A549 (cell line): Measurements from ENCODE around the gene CEP192. TPM values are rescaled to one million over a fixed set of nuclear protein-coding genes. Genes with fewer than 3 reads are reported as not detected.

Experiments
- ATAC-seq, 2 experiments: fragments of 200-7000 bp in 1 of 2; fragments of >200 bp in 1 of 2; cut with Nextera tagmentation in 1 of 2; cut with Tn5 transposase in 1 of 2; 3 replicates each; pipeline versions ENCODE4 v1.8.0 to v1.9.1; 2018 to 2020; ENCODE audit warnings: mild to moderate bottlenecking in 1 of 2, moderate library complexity in 1 of 2
- CTCF ChIA-PET: fragments of 300-600 bp; sonication (Branson Sonifier 250); formaldehyde crosslinking; extraction: SDS; loops from one replicate; lab custom pipeline; 2021; ENCODE audit warnings: antibody characterized with exemption, inconsistent platforms; lab: Yijun Ruan, JAX
- POLR2A ChIA-PET: fragments of 350-600 bp; formaldehyde crosslinking; extraction: SDS; loops from one replicate; lab custom pipeline; 2021; ENCODE audit warnings: antibody characterized with exemption, inconsistent platforms; lab: Yijun Ruan, JAX
- DNase-seq, 2 experiments: peaks; one replicate each; pipeline versions ENCODE4 v3.0.0 to v3.0.0-alpha.2; 2011 to 2016; ENCODE audit warnings: low read depth in 1 of 2, low spot score in 1 of 2
- FAIRE-seq: peaks from 2 replicates; lab custom pipeline; 2011; peaks lifted over from hg19 to GRCh38; lab: Jason Lieb, UNC
- H3K27ac ChIP-seq, 2 experiments: fragments of >200 bp; sonication (Bioruptor Twin); formaldehyde crosslinking; 3 replicates each; pipeline ENCODE4 v1.5.1; 2016 to 2017
- H3K4me1 ChIP-seq: fragments of >200 bp; sonication (Bioruptor Twin); formaldehyde crosslinking; 3 replicates; pipeline ENCODE4 v1.6.1; 2016
- H3K4me2 ChIP-seq: fragments of >200 bp; sonication (Bioruptor Twin); formaldehyde crosslinking; 3 replicates; pipeline ENCODE4 v1.6.1; 2016
- H3K4me3 ChIP-seq: fragments of >200 bp; sonication (Bioruptor Twin); formaldehyde crosslinking; 3 replicates; pipeline ENCODE4 v1.5.1; 2016
- H3K9me3 ChIP-seq: fragments of >200 bp; sonication (Bioruptor Twin); formaldehyde crosslinking; 3 replicates; pipeline ENCODE4 v1.6.1; 2016
- CBX2 ChIP-seq: fragments of 200-600 bp; sonication (generic); IDR thresholded peaks from 2 replicates; pipeline ENCODE4 v1.6.1; 2016; ENCODE audit warnings: low read depth, mild to moderate bottlenecking, borderline replicate concordance
- CHD2 ChIP-seq: fragments of 150-350 bp; IDR thresholded peaks from 2 replicates; pipeline ENCODE4 v1.6.1; 2014; ENCODE audit warnings: low read length; ENCODE audit not compliant: partially characterized antibody
- E2F6 ChIP-seq: IDR thresholded peaks from 2 replicates; pipeline ENCODE4 v1.6.1; 2012; ENCODE audit warnings: low read depth, borderline replicate concordance
- ELK1 ChIP-seq: fragments of 150-350 bp; IDR thresholded peaks from 2 replicates; pipeline ENCODE4 v1.6.1; 2014; ENCODE audit warnings: low read depth, mild to moderate bottlenecking, low read length
- FOSB ChIP-seq: fragments of 250-450 bp; sonication (Bioruptor Pico); IDR thresholded peaks from 2 replicates; pipeline ENCODE4 v1.5.0; 2020; ENCODE audit warnings: mild to moderate bottlenecking, moderate library complexity
- FOSL2 ChIP-seq, 2 experiments: fragments of 450-650 bp in 1 of 2; fragments of >200 bp in 1 of 2; sonication (Bioruptor Twin) in 1 of 2; formaldehyde crosslinking; IDR thresholded peaks; 2 replicates each; pipeline versions ENCODE4 v1.5.0 to v1.6.1; 2016 to 2020; ENCODE audit warnings: mild to moderate bottlenecking in 1 of 2, moderate library complexity in 1 of 2
- HES2 ChIP-seq: fragments of >200 bp; sonication (Bioruptor Twin); formaldehyde crosslinking; IDR thresholded peaks from 2 replicates; pipeline ENCODE4 v1.6.1; 2016
- HOXB13 ChIP-seq: fragments of 250-450 bp; sonication (Bioruptor Pico); IDR thresholded peaks from 2 replicates; pipeline ENCODE4 v1.5.0; 2020; ENCODE audit warnings: low read depth, mild to moderate bottlenecking, moderate library complexity
- MAZ ChIP-seq: fragments of 150-350 bp; IDR thresholded peaks from 2 replicates; pipeline ENCODE4 v1.6.1; 2014; ENCODE audit warnings: antibody characterized with exemption, low read depth, low read length, borderline replicate concordance
- NFE2L2 ChIP-seq: fragments of 150-350 bp; conservative IDR thresholded peaks from 2 replicates; pipeline ENCODE4 v1.6.1; 2014; ENCODE audit warnings: low read length
- NR3C1 ChIP-seq: fragments of >200 bp; sonication (Bioruptor Twin); formaldehyde crosslinking; IDR thresholded peaks from 3 replicates; pipeline ENCODE4 v1.6.1; 2017
- PBX3 ChIP-seq: IDR thresholded peaks from 2 replicates; pipeline ENCODE4 v1.6.1; 2012
- POLR2A ChIP-seq: IDR thresholded peaks from 2 replicates; pipeline ENCODE4 v1.6.1; 2012; ENCODE audit warnings: mild to moderate bottlenecking, low read length
- POLR2AphosphoS2 ChIP-seq: conservative IDR thresholded peaks from 2 replicates; pipeline ENCODE4 v1.6.1; 2012; ENCODE audit warnings: low read length, improper control_type of control experiment, inconsistent platforms
- RAD21 ChIP-seq, 2 experiments: fragments of >200 bp in 1 of 2; sonication (Bioruptor Twin) in 1 of 2; formaldehyde crosslinking in 1 of 2; IDR thresholded peaks in 1 of 2; conservative IDR thresholded peaks in 1 of 2; 2 replicates in 1 of 2; 3 replicates in 1 of 2; pipeline ENCODE4 v1.6.1; 2012 to 2018; ENCODE audit warnings: inconsistent platforms in 1 of 2
- RCOR1 ChIP-seq: fragments of 150-350 bp; IDR thresholded peaks from 2 replicates; pipeline ENCODE4 v1.6.1; 2014; ENCODE audit warnings: antibody characterized with exemption, low read length, low read depth
- REST ChIP-seq: fragments of 200-600 bp; sonication (generic); IDR thresholded peaks from 2 replicates; pipeline ENCODE4 v1.6.1; 2016; ENCODE audit warnings: antibody characterized with exemption, mild to moderate bottlenecking, moderate library complexity
- RFX5 ChIP-seq: fragments of 450-650 bp; IDR thresholded peaks from 2 replicates; pipeline ENCODE4 v1.7.1; 2014; ENCODE audit warnings: antibody characterized with exemption, mild to moderate bottlenecking, moderate library complexity
- ZNF302 ChIP-seq: fragments of 250-450 bp; sonication (Bioruptor Pico); IDR thresholded peaks from 2 replicates; pipeline ENCODE4 v1.9.0; 2021; ENCODE audit warnings: inconsistent platforms, mild to moderate bottlenecking, moderate library complexity
- whole genome bisulfite sequencing: methylation state at CpG from one replicate; pipeline ENCODE4 v1.1.6; 2017; ENCODE audit errors: missing lambda C conversion rate; 5-methylcytosine and 5-hydroxymethylcytosine counted together
- polyA plus RNA-seq, 4 experiments: library from polyadenylated mRNA; depleted of rRNA in 3 of 4; stranded (reverse); fragments of >200 nt; fragmentation: RNase III in 1 of 4; extraction: RNeasy Plus Mini Kit Qiagen cat#74134 plus additional on column Dnase treatment in 1 of 4; gene quantifications; 2 replicates in 3 of 4; 3 replicates in 1 of 4; pipeline ENCODE4 v1.2.3, GENCODE V29; 2011 to 2017

The CEP192 gene
- polyA plus RNA-seq, 2 of the 4 experiments (the other 2 are of a cell fraction): 8.9 to 21.1 TPM

GRCh38 chr18:13101659-13102197 is 110.6 kb downstream of the CEP192 start:
- no peak overlapping the region for H3K27ac ChIP-seq
- FAIRE-seq (no peak), DNase-seq (no peak), ATAC-seq (no peak)
- ChIA-PET POLR2A (no interaction called here), CTCF (interaction anchor here (0.9 to 1.2 kb wide), 3 partner anchors 26 to 98 kb away, joined by 3 read pairs; no protein-coding TSS in a partner anchor)
- no peak overlapping the region for H3K4me2 ChIP-seq
- 84% methylated on average over 3 of the region's 4 CpGs for WGBS
- TF ChIP-seq POLR2A: no peak
- no peak for TF ChIP-seq E2F6
- no peak for TF ChIP-seq REST
- TF ChIP-seq RAD21 (conservative IDR thresholded peaks at IDR 0.05 in 1 of 2, IDR thresholded peaks at IDR 0.05 in 1 of 2): no peak
- no peak for TF ChIP-seq CBX2
- TF ChIP-seq PBX3: no peak
- TF ChIP-seq FOSL2 (IDR thresholded peaks at IDR 0.05): no peak
- TF ChIP-seq FOSL2 (CRISPR knock-in tag; IDR thresholded peaks at IDR 0.05): no peak
- TF ChIP-seq RFX5: no peak
- TF ChIP-seq CHD2: no peak
- TF ChIP-seq RCOR1: no peak
- TF ChIP-seq FOSB (CRISPR knock-in tag): no peak
- no peak for TF ChIP-seq MAZ
- TF ChIP-seq HOXB13 (CRISPR knock-in tag): no peak
- H3K4me1 ChIP-seq: no peaks in the 10 kb centered on the region
- H3K4me3 ChIP-seq: no peak overlapping the region
- H3K9me3 ChIP-seq: no peaks in the 10 kb centered on the region

- no peak overlapping the region for H3K4me2 ChIP-seq
- no peak for DNase-seq
- no peak overlapping the region for H3K4me3 ChIP-seq
- TF ChIP-seq HES2: no peak
- TF ChIP-seq NFE2L2: no peak
- no peak for TF ChIP-seq ZNF302
- TF ChIP-seq NR3C1: no peak
- TF ChIP-seq POLR2AphosphoS2: no peak
- no peak for TF ChIP-seq ELK1
- TF ChIP-seq, all 56 proteins: peak for 0
- CTCF ChIA-PET: no interaction called here
- Histone ChIP-seq H3K9me3 (no peaks in the 10 kb centered on the region), H3K27ac (no peak overlapping the region), H3K4me1 (no peaks in the 10 kb centered on the region)
- FAIRE-seq (no peak), ATAC-seq (no peak)
- 74% methylated on average over 6 of the region's 6 CpGs for WGBS
- POLR2A ChIA-PET: no interaction called here
These were observed 112.2 kb downstream of the CEP192 start for GRCh38 chr18:13103366-13103765.
